Measurements from ENCODE around the gene MBNL1.
A peak's percentile ranks its signal among the peaks of the same experiment; 100 is the strongest.
"Not testable (repeated sequence)": the region's sequence is repeated elsewhere in the genome, so short reads cannot be mapped to it uniquely, and the experiment has no call there.

Gene MBNL1

GRCh38 chr3:152321955-152322377, 53.2 kb downstream of the MBNL1 start:
- DNase-seq = no peak

- no peak for DNase-seq
Measured at GRCh38 chr3:152322756-152323155, 54.0 kb downstream of the MBNL1 start.

- no peak for DNase-seq
Measured at GRCh38 chr3:152323834-152324233, 55.1 kb downstream of the MBNL1 start.

- DNase-seq = no peak
Measured at GRCh38 chr3:152325136-152325535, 56.4 kb downstream of the MBNL1 start.

- no peak for DNase-seq
Measured at GRCh38 chr3:152327203-152327602, 58.5 kb downstream of the MBNL1 start.

GRCh38 chr3:152328841-152329240, 60.1 kb downstream of the MBNL1 start:
- DNase-seq = peak; percentile 66

GRCh38 chr3:152330559-152330958, 61.8 kb downstream of the MBNL1 start:
- no peak for DNase-seq

GRCh38 chr3:152331018-152331541, 62.4 kb downstream of the MBNL1 start:
- DNase-seq = peak; percentile 39

GRCh38 chr3:152331998-152332397, 63.3 kb downstream of the MBNL1 start:
- no peak for DNase-seq

- no peak for DNase-seq
Measured at GRCh38 chr3:152333928-152334327, 65.2 kb downstream of the MBNL1 start.

- no peak for DNase-seq
Measured at GRCh38 chr3:152334761-152335160, 66.0 kb downstream of the MBNL1 start.

- DNase-seq = no peak
Measured at GRCh38 chr3:152335273-152335672, 66.5 kb downstream of the MBNL1 start.

GRCh38 chr3:152337337-152337736, 68.6 kb downstream of the MBNL1 start:
- DNase-seq = not testable (repeated sequence)

- DNase-seq = no peak
Measured at GRCh38 chr3:152338159-152338720, 69.5 kb downstream of the MBNL1 start.

- no peak for DNase-seq
Measured at GRCh38 chr3:152339881-152340505, 71.3 kb downstream of the MBNL1 start.

- DNase-seq = no peak
Measured at GRCh38 chr3:152345233-152345632, 76.5 kb downstream of the MBNL1 start.

- no peak for DNase-seq
Measured at GRCh38 chr3:152346058-152346457, 77.3 kb downstream of the MBNL1 start.

- no peak for DNase-seq
Measured at GRCh38 chr3:152346740-152347139, 78.0 kb downstream of the MBNL1 start.

GRCh38 chr3:152348436-152349177, 79.9 kb downstream of the MBNL1 start:
- DNase-seq = no peak

- DNase-seq = peak; percentile 19
Measured at GRCh38 chr3:152349392-152349791, 80.7 kb downstream of the MBNL1 start.

- DNase-seq = no peak
Measured at GRCh38 chr3:152350139-152350538, 81.4 kb downstream of the MBNL1 start.

- DNase-seq = no peak
Measured at GRCh38 chr3:152350776-152351175, 82.0 kb downstream of the MBNL1 start.

- no peak for DNase-seq
Measured at GRCh38 chr3:152352554-152352953, 83.8 kb downstream of the MBNL1 start.

- DNase-seq = no peak
Measured at GRCh38 chr3:152353578-152353977, 84.8 kb downstream of the MBNL1 start.
